Mesenchymal stem cell (in vitro differentiated cells and primary cell): Measurements from ENCODE around the gene GCLM.
"Not testable (repeated sequence)": the region's sequence is repeated elsewhere in the genome, so short reads cannot be mapped to it uniquely, and the experiment has no call there.

Source experiments
- DNase-seq: peaks from one replicate; pipeline ENCODE4 v3.0.0-alpha.2; 2013
- H2AFZ ChIP-seq: one replicate; pipeline ENCODE4 v1.6.1; 2013; ENCODE audit warnings: low read depth, mild to moderate bottlenecking, control low read depth, inconsistent platforms, low read length, moderate library complexity
- H2AK5ac ChIP-seq: 2 replicates; pipeline ENCODE4 v1.6.1; 2013; ENCODE audit warnings: low read length, moderate library complexity, mild to moderate bottlenecking, inconsistent platforms; ENCODE audit not compliant: severe bottlenecking
- H2BK120ac ChIP-seq: one replicate; pipeline ENCODE4 v1.6.1; 2013; ENCODE audit warnings: low read depth, mild to moderate bottlenecking, inconsistent platforms, low read length, moderate library complexity
- H2BK12ac ChIP-seq, 2 experiments: one replicate each; pipeline ENCODE4 v1.6.1; 2013; ENCODE audit warnings: inconsistent platforms in 2 of 2, low read length in 2 of 2, mild to moderate bottlenecking in 2 of 2, moderate library complexity in 2 of 2, control low read depth in 1 of 2
- H2BK15ac ChIP-seq: one replicate; pipeline ENCODE4 v1.6.1; 2013; ENCODE audit warnings: mild to moderate bottlenecking, low read depth, inconsistent platforms; ENCODE audit not compliant: poor library complexity, severe bottlenecking
- H2BK5ac ChIP-seq: 2 replicates; pipeline ENCODE4 v1.6.1; 2013; ENCODE audit warnings: low read depth, mild to moderate bottlenecking, low read length, control low read depth, inconsistent platforms; ENCODE audit not compliant: poor library complexity, severe bottlenecking
- H3K14ac ChIP-seq, 2 experiments: one replicate each; pipeline ENCODE4 v1.6.1; 2013; ENCODE audit warnings: inconsistent platforms in 2 of 2, low read length in 2 of 2, control low read depth in 1 of 2, mild to moderate bottlenecking in 1 of 2, moderate library complexity in 1 of 2
- H3K18ac ChIP-seq, 2 experiments: one replicate each; pipeline ENCODE4 v1.6.1; 2013; ENCODE audit warnings: inconsistent platforms in 2 of 2, low read length in 2 of 2, control low read depth in 1 of 2, low read depth in 1 of 2, mild to moderate bottlenecking in 1 of 2
- H3K23ac ChIP-seq, 2 experiments: one replicate each; pipeline ENCODE4 v1.6.1; 2013; ENCODE audit warnings: inconsistent platforms in 2 of 2, low read length in 2 of 2, mild to moderate bottlenecking in 2 of 2, moderate library complexity in 2 of 2, control low read depth in 1 of 2
- H3K27ac ChIP-seq: 2 replicates; pipeline ENCODE4 v1.5.1; 2013; ENCODE audit warnings: mild to moderate bottlenecking, moderate library complexity, low read length, control low read depth, inconsistent platforms; ENCODE audit not compliant: poor library complexity, severe bottlenecking
- H3K27me3 ChIP-seq, 2 experiments: 2 replicates each; pipeline versions ENCODE4 v1.6.1 to v1.7.0; 2013; ENCODE audit warnings: low read length in 2 of 2, mild to moderate bottlenecking in 2 of 2, moderate library complexity in 2 of 2, control low read depth in 1 of 2, inconsistent platforms in 1 of 2; ENCODE audit not compliant: control insufficient read depth in 1 of 2, insufficient read depth in 1 of 2
- H3K36me3 ChIP-seq, 2 experiments: 2 replicates each; pipeline versions ENCODE4 v1.6.1 to v1.7.0; 2013; ENCODE audit warnings: low read length in 2 of 2, control low read depth in 1 of 2, inconsistent platforms in 1 of 2, low read depth in 1 of 2, mild to moderate bottlenecking in 1 of 2; ENCODE audit not compliant: insufficient read depth in 2 of 2, control insufficient read depth in 1 of 2
- H3K4ac ChIP-seq, 2 experiments: one replicate each; pipeline ENCODE4 v1.6.1; 2013; ENCODE audit warnings: inconsistent platforms in 2 of 2, low read length in 2 of 2, mild to moderate bottlenecking in 2 of 2, moderate library complexity in 2 of 2, control low read depth in 1 of 2, low read depth in 1 of 2
- H3K4me1 ChIP-seq: 2 replicates; pipeline ENCODE4 v1.6.1; 2013; ENCODE audit warnings: low read depth, low read length, control low read depth; ENCODE audit not compliant: control insufficient read depth, insufficient read depth
- H3K4me2 ChIP-seq: 2 replicates; pipeline ENCODE4 v1.6.1; 2013; ENCODE audit warnings: low read length, mild to moderate bottlenecking, inconsistent platforms; ENCODE audit not compliant: poor library complexity, severe bottlenecking
- H3K4me3 ChIP-seq, 2 experiments: 2 replicates each; pipeline versions ENCODE4 v1.5.1 to v1.7.0; 2013; ENCODE audit warnings: low read length in 2 of 2, mild to moderate bottlenecking in 2 of 2, control low read depth in 1 of 2, low read depth in 1 of 2; ENCODE audit not compliant: insufficient read depth in 1 of 2
- H3K79me1 ChIP-seq: replicated peaks from 2 replicates; pipeline ENCODE4 v1.6.1; 2013; ENCODE audit warnings: mild to moderate bottlenecking, control low read depth, low read length, inconsistent platforms; ENCODE audit not compliant: poor library complexity, severe bottlenecking
- H3K9ac ChIP-seq: 2 replicates; pipeline ENCODE4 v1.7.0; 2013; ENCODE audit warnings: mild to moderate bottlenecking, low read length, moderate library complexity
- H3K9me3 ChIP-seq: 2 replicates; pipeline ENCODE4 v1.7.0; 2013; ENCODE audit warnings: mild to moderate bottlenecking, low read length; ENCODE audit not compliant: control insufficient read depth
- H4K8ac ChIP-seq: one replicate; pipeline ENCODE4 v1.6.1; 2013; ENCODE audit warnings: inconsistent platforms, mild to moderate bottlenecking, low read length, moderate library complexity
- H4K91ac ChIP-seq: one replicate; pipeline ENCODE4 v1.6.1; 2013; ENCODE audit warnings: mild to moderate bottlenecking, low read length, inconsistent platforms
- WGBS: methylation state at CpG from one replicate; pipeline ENCODE4 v1.1.7; 2013; ENCODE audit warnings: mixed read lengths; 5-methylcytosine and 5-hydroxymethylcytosine counted together

GCLM gene

GRCh38 chr1:93853940-93854339, 55.3 kb downstream of the GCLM start:
- Histone ChIP-seq H3K9ac (no peak overlapping the region), H3K4me1 (no peaks in the 10 kb centered on the region), H2BK5ac (no peak overlapping the region), H3K4ac (no peak overlapping the region), H4K91ac (no peak overlapping the region), H2AFZ (no peak overlapping the region), H3K4me3 (no peak overlapping the region), H3K9me3 (no peaks in the 10 kb centered on the region), H3K14ac (no peak overlapping the region), H3K4me2 (no peak overlapping the region), H2BK120ac (no peak overlapping the region), H3K27me3 (peaks cover 0 to 8% of the 10 kb centered on the region in 2 experiments), H3K18ac (no peak overlapping the region), H3K27ac (no peak overlapping the region), H2AK5ac (no peak overlapping the region), H4K8ac (no peak overlapping the region), H3K23ac (no peak overlapping the region), H3K79me1 (no peaks in the 10 kb centered on the region), H2BK12ac (no peak overlapping the region), H2BK15ac (no peak overlapping the region), H3K36me3 (no peaks in the 10 kb centered on the region)
- DNase-seq, result no peak
- 100% methylated on average over 1 of the region's 3 CpGs for WGBS

- Histone ChIP-seq H3K4me2 (no peak overlapping the region), H3K27ac (no peak overlapping the region), H3K9ac (no peak overlapping the region), H3K36me3 (no peaks in the 10 kb centered on the region), H3K4ac (no peak overlapping the region), H3K18ac (no peak overlapping the region), H3K9me3 (no peaks in the 10 kb centered on the region), H3K14ac (no peak overlapping the region), H2BK15ac (no peak overlapping the region), H4K8ac (no peak overlapping the region), H3K4me1 (no peaks in the 10 kb centered on the region), H3K4me3 (no peak overlapping the region), H3K79me1 (no peaks in the 10 kb centered on the region), H2BK120ac (no peak overlapping the region), H2BK5ac (no peak overlapping the region), H2AFZ (no peak overlapping the region), H4K91ac (no peak overlapping the region), H2AK5ac (no peak overlapping the region), H3K27me3 (peaks cover 0 to 8% of the 10 kb centered on the region in 2 experiments), H3K23ac (no peak overlapping the region), H2BK12ac (no peak overlapping the region)
- DNase-seq, result no peak
- WGBS, result no CpG with 5 or more reads among the region's 1 CpG
Observed at GRCh38 chr1:93851878-93852277, 57.4 kb downstream of the GCLM start.

- no peak overlapping the region for H3K18ac ChIP-seq
- H3K27me3 ChIP-seq, result peaks cover 0 to 8% of the 10 kb centered on the region in 2 experiments
- no peaks in the 10 kb centered on the region for H3K79me1 ChIP-seq
- H4K8ac ChIP-seq, result no peak overlapping the region
- no peak overlapping the region for H4K91ac ChIP-seq
- no peak overlapping the region for H3K27ac ChIP-seq
- no peaks in the 10 kb centered on the region for H3K36me3 ChIP-seq
- no peak overlapping the region for H2BK120ac ChIP-seq
- H3K9ac ChIP-seq, result no peak overlapping the region
- H2AFZ ChIP-seq, result no peak overlapping the region
- H3K4me3 ChIP-seq, result no peak overlapping the region
- no peak overlapping the region for H3K4me2 ChIP-seq
- no peak overlapping the region for H3K14ac ChIP-seq
- H3K23ac ChIP-seq, result no peak overlapping the region
- no peak overlapping the region for H2BK15ac ChIP-seq
- no peak overlapping the region for H2BK5ac ChIP-seq
- no peak overlapping the region for H2BK12ac ChIP-seq
- no peaks in the 10 kb centered on the region for H3K9me3 ChIP-seq
- H3K4ac ChIP-seq, result no peak overlapping the region
- no peaks in the 10 kb centered on the region for H3K4me1 ChIP-seq
- H2AK5ac ChIP-seq, result no peak overlapping the region
- DNase-seq, result no peak
Observed at GRCh38 chr1:93851327-93851712, 57.9 kb downstream of the GCLM start.

- H2BK120ac ChIP-seq, H4K91ac ChIP-seq, H4K8ac ChIP-seq, H3K36me3 ChIP-seq, H3K23ac ChIP-seq, H3K4me1 ChIP-seq, H3K14ac ChIP-seq, H3K9ac ChIP-seq, H3K79me1 ChIP-seq, H3K27me3 ChIP-seq, H2AK5ac ChIP-seq, H3K4ac ChIP-seq, H3K27ac ChIP-seq, H2BK12ac ChIP-seq, H3K18ac ChIP-seq, H2BK15ac ChIP-seq, H2BK5ac ChIP-seq, H3K9me3 ChIP-seq, H3K4me2 ChIP-seq, H2AFZ ChIP-seq: not testable (repeated sequence)
- peak overlapping the region in 1 of 2 experiments; percentile 14 for H3K4me3 ChIP-seq
- DNase-seq, result peak; percentile 69
- 100% methylated on average over 1 of the region's 10 CpGs for WGBS
Observed at GRCh38 chr1:93850687-93851326, 58.4 kb downstream of the GCLM start.
